Measurements from ENCODE around the gene SLC35F3. TPM values are rescaled to one million over a fixed set of nuclear protein-coding genes. Genes with fewer than 3 reads are reported as not detected.
"Not testable (repeated sequence)": the region's sequence is repeated elsewhere in the genome, so short reads cannot be mapped to it uniquely, and the experiment has no call there.

The SLC35F3 gene
- total RNA-seq, 2 donors from 2014 or later, result not detected

DNA sequence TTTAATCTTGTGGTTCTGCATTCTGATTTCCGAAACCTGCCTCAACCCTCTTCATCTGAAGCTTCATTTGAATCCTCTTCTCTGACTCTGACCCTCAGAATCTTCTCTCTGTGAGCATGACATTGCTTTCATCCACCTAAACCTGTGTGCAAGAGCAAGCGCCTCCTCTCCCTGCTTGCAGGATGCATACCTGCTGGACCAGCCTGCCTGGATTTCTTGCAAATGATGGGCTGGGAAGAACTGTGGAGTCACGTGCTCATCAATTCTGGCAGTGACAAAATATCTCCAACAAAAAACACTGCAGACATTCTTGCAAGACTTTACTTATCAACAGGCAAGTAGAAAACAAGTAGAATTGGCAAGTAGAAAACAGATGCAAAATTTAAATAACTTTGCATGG is 20.8 kb upstream of the SLC35F3 start:
- Histone ChIP-seq H3K4me1 (no peaks in the 10 kb centered on the region), H3K9me3 (peaks cover 0 to 10% of the 10 kb centered on the region in 2 donors), H3K36me3 (no peaks in the 10 kb centered on the region), H3K4me3 (no peak overlapping the region), H3K27ac (no peak overlapping the region), H3K27me3 (no peaks in the 10 kb centered on the region)
- DNase-seq (ENCODE audit: low spot score), result no peak
- TF ChIP-seq, protein P1, sequence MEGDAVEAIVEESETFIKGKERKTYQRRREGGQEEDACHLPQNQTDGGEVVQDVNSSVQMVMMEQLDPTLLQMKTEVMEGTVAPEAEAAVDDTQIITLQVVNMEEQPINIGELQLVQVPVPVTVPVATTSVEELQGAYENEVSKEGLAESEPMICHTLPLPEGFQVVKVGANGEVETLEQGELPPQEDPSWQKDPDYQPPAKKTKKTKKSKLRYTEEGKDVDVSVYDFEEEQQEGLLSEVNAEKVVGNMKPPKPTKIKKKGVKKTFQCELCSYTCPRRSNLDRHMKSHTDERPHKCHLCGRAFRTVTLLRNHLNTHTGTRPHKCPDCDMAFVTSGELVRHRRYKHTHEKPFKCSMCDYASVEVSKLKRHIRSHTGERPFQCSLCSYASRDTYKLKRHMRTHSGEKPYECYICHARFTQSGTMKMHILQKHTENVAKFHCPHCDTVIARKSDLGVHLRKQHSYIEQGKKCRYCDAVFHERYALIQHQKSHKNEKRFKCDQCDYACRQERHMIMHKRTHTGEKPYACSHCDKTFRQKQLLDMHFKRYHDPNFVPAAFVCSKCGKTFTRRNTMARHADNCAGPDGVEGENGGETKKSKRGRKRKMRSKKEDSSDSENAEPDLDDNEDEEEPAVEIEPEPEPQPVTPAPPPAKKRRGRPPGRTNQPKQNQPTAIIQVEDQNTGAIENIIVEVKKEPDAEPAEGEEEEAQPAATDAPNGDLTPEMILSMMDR (IDR thresholded peaks at IDR 0.05), result no peak

DNA sequence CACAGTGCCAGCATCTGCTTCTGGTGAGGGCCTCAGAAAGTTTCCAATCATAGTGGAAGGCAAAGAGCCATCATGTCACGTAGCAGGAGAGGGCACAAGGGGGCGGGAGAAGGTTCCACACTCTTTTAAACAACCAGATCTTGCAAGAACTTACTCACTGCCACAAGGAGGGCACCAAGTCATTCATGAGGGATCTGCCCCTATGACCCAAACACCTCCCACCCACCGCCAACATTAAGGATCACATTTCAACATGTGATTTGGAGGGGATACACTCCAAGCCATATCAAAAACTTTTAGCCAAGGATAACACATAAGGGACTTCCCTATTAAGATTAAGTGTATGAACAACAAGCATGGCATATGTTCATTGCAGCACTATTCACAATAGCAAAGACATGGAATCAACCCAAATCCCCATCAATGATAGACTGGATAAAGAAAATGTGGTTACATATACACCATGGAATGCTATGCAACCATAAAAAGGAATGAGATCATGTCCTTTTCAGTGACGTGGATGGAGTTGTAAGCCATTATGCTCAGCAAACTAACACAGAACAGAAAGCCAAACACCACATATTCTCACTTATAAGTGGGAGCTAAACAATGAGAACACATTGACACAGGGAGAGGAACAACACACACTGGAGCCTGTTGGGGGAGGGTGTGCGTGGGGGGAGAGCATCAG is 19.9 kb upstream of the SLC35F3 start:
- H3K27ac ChIP-seq, result no peak overlapping the region
- no peaks in the 10 kb centered on the region for H3K4me1 ChIP-seq
- peaks cover 0 to 10% of the 10 kb centered on the region in 2 donors for H3K9me3 ChIP-seq
- no peaks in the 10 kb centered on the region for H3K27me3 ChIP-seq
- TF ChIP-seq, protein P1 (IDR thresholded peaks at IDR 0.05), result no peak
- H3K4me3 ChIP-seq, result no peak overlapping the region
- no peaks in the 10 kb centered on the region for H3K36me3 ChIP-seq
- DNase-seq (ENCODE audit: low spot score), result no peak

DNA sequence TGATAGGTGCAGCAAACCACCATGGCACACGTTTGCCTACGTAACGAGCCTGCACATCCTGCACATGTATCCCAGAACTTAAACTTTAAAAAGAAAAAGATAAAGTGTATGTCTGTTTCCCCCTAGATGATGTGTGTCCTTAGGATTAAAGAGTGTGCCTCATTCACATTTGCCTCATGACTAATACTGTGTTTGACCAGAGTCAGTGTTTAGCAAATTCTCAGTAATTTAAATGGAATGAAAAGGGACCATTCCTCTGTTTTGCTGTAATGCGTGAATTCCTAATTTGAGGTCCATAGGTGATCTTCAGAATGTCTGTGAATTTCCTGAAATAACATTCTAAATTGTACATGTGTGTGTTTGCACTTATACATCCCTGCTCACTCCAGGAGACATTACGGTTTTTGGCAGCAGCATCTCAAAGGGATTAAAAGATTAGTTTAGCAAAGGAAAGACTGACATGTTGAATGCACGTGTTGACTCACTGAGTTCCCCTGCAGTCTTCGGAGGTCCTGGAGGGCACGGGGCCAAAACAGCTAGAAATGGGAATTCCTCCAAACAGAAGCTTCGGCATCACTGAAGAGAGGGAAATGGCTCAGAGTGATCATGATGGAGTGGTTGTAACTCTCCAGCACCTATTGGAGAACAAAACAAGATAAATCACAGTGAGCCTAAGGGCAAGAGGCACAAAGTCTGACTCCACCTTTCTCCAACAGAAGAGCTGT is 19.1 kb upstream of the SLC35F3 start:
- no peak overlapping the region for H3K27ac ChIP-seq
- H3K4me1 ChIP-seq, result no peaks in the 10 kb centered on the region
- no peak for DNase-seq (ENCODE audit: low spot score)
- no peaks in the 10 kb centered on the region for H3K27me3 ChIP-seq
- no peak overlapping the region for H3K4me3 ChIP-seq
- H3K36me3 ChIP-seq, result no peaks in the 10 kb centered on the region
- TF ChIP-seq, protein P1 (IDR thresholded peaks at IDR 0.05), result no peak
- peaks cover 0 to 7% of the 10 kb centered on the region in 2 donors for H3K9me3 ChIP-seq

DNA sequence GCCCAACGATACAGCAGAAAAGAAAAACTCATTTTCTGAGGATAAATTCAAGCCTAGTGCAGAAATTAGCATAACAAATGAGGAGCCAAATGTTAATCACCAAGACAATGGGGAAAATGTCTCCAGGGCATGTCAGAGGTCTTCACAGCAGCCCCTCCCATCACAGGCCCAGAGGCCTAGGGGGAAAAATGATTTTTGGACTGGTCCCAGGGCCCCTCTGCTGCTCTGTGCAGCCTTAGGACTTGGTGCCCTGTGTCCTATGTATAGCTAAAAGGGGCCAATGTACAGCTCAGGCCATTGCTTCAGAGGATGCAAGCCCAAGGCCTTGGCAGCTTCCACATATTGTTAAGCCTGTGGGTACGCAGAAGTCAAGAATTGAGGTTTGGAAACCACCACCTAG is 13.3 kb upstream of the SLC35F3 start:
- H3K27me3 ChIP-seq; H3K4me1 ChIP-seq; H3K4me3 ChIP-seq; H3K27ac ChIP-seq; DNase-seq (ENCODE audit: low spot score); H3K36me3 ChIP-seq; H3K9me3 ChIP-seq: not testable (repeated sequence)

DNA sequence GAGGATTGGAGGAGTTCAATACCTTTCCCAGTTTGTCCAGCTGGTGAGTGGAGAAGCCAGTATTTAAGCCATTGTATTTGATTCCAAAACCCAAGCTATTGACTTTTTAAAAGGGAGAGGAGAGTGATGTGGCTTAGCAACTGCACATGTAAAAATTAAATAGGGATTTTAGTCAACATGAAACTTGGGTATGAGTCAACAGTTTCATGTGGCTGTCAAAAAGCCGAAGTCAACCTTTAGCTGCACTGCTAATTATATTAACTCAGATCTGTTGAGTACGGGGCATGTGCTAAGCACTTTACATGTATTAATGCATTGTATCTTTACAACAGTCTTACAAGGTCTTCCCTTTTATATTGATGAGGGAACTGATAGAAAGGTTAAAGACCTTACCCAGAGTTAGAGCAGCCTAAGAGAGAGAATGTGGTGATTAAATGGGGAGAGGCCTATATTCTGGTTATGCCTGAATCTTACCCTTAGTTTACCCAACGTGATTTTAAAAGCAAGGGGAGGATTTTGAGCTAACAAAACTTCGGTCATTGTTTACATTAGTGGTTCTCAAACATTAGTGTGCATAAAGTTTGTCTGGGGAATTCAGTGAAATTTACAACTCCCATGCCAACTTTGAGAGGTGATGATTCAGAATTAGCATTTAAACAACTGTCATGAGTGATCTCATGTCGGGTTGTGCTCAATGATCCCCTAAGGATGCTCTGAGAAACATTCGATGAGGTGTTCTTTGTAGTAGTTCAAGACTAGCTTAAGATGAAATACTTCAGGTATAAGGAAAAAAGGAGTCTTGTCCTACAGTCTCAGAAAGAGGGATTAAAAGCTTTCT is 6.9 kb upstream of the SLC35F3 start:
- Histone ChIP-seq H3K4me3 (no peak overlapping the region), H3K36me3 (no peaks in the 10 kb centered on the region), H3K4me1 (no peaks in the 10 kb centered on the region), H3K27me3 (no peaks in the 10 kb centered on the region), H3K9me3 (peaks cover 0 to 4% of the 10 kb centered on the region in 2 donors), H3K27ac (no peak overlapping the region)
- TF ChIP-seq, protein P1 (IDR thresholded peaks at IDR 0.05), result no peak
- no peak for DNase-seq (ENCODE audit: low spot score)

DNA sequence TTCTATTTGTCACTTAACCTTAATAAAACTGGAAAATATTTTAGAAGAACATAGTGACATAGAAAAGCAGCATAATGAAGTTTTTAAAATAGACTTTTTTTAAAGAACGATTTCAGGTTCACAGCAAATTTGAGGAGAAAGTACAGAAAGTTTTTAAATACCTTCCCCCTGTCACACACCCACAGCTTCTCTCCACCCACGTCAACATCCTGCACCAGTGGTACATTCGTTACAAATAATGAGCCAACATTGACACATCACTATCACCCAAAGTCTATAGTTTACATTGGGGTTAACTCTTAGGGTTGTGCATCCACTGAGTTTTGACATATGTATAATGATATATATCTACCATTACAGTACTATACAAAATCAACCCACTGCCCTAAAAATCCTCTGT is 3.0 kb upstream of the SLC35F3 start:
- no peaks in the 10 kb centered on the region for H3K36me3 ChIP-seq
- TF ChIP-seq, protein P1 (IDR thresholded peaks at IDR 0.05), result no peak
- H3K4me1 ChIP-seq, result peaks cover 0 to 8% of the 10 kb centered on the region in 2 donors
- DNase-seq (ENCODE audit: low spot score), result no peak
- no peak overlapping the region for H3K4me3 ChIP-seq
- H3K27ac ChIP-seq, result no peak overlapping the region
- peaks cover 5% of the 10 kb centered on the region in 2 donors for H3K27me3 ChIP-seq
- peaks cover 0 to 4% of the 10 kb centered on the region in 2 donors for H3K9me3 ChIP-seq

Measured in right atrium auricular region (tissue), 2 donors.